A549 (cell line): ENCODE data around the gene LBHD2. TPM values are rescaled to one million over a fixed set of nuclear protein-coding genes. Genes with fewer than 3 reads are reported as not detected.

Experiments
- ATAC-seq, 2 experiments: fragments of 200-7000 bp in 1 of 2; fragments of >200 bp in 1 of 2; cut with Nextera tagmentation in 1 of 2; cut with Tn5 transposase in 1 of 2; 3 replicates each; pipeline versions ENCODE4 v1.8.0 to v1.9.1; 2018 to 2020; ENCODE audit warnings: mild to moderate bottlenecking in 1 of 2, moderate library complexity in 1 of 2
- CTCF ChIA-PET: fragments of 300-600 bp; sonication (Branson Sonifier 250); formaldehyde crosslinking; extraction: SDS; loops from one replicate; lab custom pipeline; 2021; ENCODE audit warnings: antibody characterized with exemption, inconsistent platforms; lab: Yijun Ruan, JAX
- POLR2A ChIA-PET: fragments of 350-600 bp; formaldehyde crosslinking; extraction: SDS; loops from one replicate; lab custom pipeline; 2021; ENCODE audit warnings: antibody characterized with exemption, inconsistent platforms; lab: Yijun Ruan, JAX
- DNase-seq, 2 experiments: peaks; one replicate each; pipeline versions ENCODE4 v3.0.0 to v3.0.0-alpha.2; 2011 to 2016; ENCODE audit warnings: low read depth in 1 of 2, low spot score in 1 of 2
- FAIRE-seq: peaks from 2 replicates; lab custom pipeline; 2011; peaks lifted over from hg19 to GRCh38; lab: Jason Lieb, UNC
- H3K27ac ChIP-seq, 2 experiments: fragments of >200 bp; sonication (Bioruptor Twin); formaldehyde crosslinking; 3 replicates each; pipeline ENCODE4 v1.5.1; 2016 to 2017
- H3K4me1 ChIP-seq: fragments of >200 bp; sonication (Bioruptor Twin); formaldehyde crosslinking; 3 replicates; pipeline ENCODE4 v1.6.1; 2016
- H3K4me2 ChIP-seq: fragments of >200 bp; sonication (Bioruptor Twin); formaldehyde crosslinking; 3 replicates; pipeline ENCODE4 v1.6.1; 2016
- H3K4me3 ChIP-seq: fragments of >200 bp; sonication (Bioruptor Twin); formaldehyde crosslinking; 3 replicates; pipeline ENCODE4 v1.5.1; 2016
- H3K9me3 ChIP-seq: fragments of >200 bp; sonication (Bioruptor Twin); formaldehyde crosslinking; 3 replicates; pipeline ENCODE4 v1.6.1; 2016
- CEBPB ChIP-seq, 2 experiments: fragments of >200 bp in 1 of 2; sonication (Bioruptor Twin) in 1 of 2; formaldehyde crosslinking in 1 of 2; IDR thresholded peaks; 2 replicates each; pipeline ENCODE4 v1.6.1; 2012 to 2016
- EP300 ChIP-seq, 2 experiments: fragments of >200 bp; sonication (Bioruptor Twin); formaldehyde crosslinking; IDR thresholded peaks; 2 replicates in 1 of 2; 3 replicates in 1 of 2; pipeline ENCODE4 v1.6.1; 2016 to 2017
- FOSL2 ChIP-seq, 2 experiments: fragments of 450-650 bp in 1 of 2; fragments of >200 bp in 1 of 2; sonication (Bioruptor Twin) in 1 of 2; formaldehyde crosslinking; IDR thresholded peaks; 2 replicates each; pipeline versions ENCODE4 v1.5.0 to v1.6.1; 2016 to 2020; ENCODE audit warnings: mild to moderate bottlenecking in 1 of 2, moderate library complexity in 1 of 2
- FOXS1 ChIP-seq: fragments of 250-450 bp; sonication (Bioruptor Pico); IDR thresholded peaks from 2 replicates; pipeline ENCODE4 v1.5.0; 2020; ENCODE audit warnings: mild to moderate bottlenecking, moderate library complexity
- GATA3 ChIP-seq: IDR thresholded peaks from 2 replicates; pipeline ENCODE4 v1.6.1; 2012; ENCODE audit warnings: borderline replicate concordance
- HDAC2 ChIP-seq: fragments of 200-600 bp; sonication (generic); IDR thresholded peaks from 2 replicates; pipeline ENCODE4 v1.6.1; 2016
- HEYL ChIP-seq: fragments of 250-450 bp; sonication (Bioruptor Pico); IDR thresholded peaks from 2 replicates; pipeline ENCODE4 v1.8.0; 2021; ENCODE audit warnings: mild to moderate bottlenecking, moderate library complexity
- HOXB5 ChIP-seq: fragments of 250-450 bp; sonication (Bioruptor Pico); IDR thresholded peaks from 2 replicates; pipeline ENCODE4 v1.5.0; 2020; ENCODE audit warnings: mild to moderate bottlenecking, moderate library complexity
- JUN ChIP-seq, 2 experiments: fragments of >200 bp; sonication (Bioruptor Twin); formaldehyde crosslinking; IDR thresholded peaks; 2 replicates in 1 of 2; 3 replicates in 1 of 2; pipeline ENCODE4 v1.6.1; 2016 to 2017
- JUNB ChIP-seq: fragments of >200 bp; sonication (Bioruptor Twin); formaldehyde crosslinking; IDR thresholded peaks from 2 replicates; pipeline ENCODE4 v1.6.1; 2016
- KDM1A ChIP-seq: fragments of 200-600 bp; sonication (generic); IDR thresholded peaks from 2 replicates; pipeline ENCODE4 v1.6.1; 2016; ENCODE audit warnings: low read depth, mild to moderate bottlenecking
- KDM5A ChIP-seq: fragments of 200-600 bp; sonication (generic); IDR thresholded peaks from 2 replicates; pipeline ENCODE4 v1.6.1; 2016; ENCODE audit warnings: antibody characterized with exemption, mild to moderate bottlenecking
- MAZ ChIP-seq: fragments of 150-350 bp; IDR thresholded peaks from 2 replicates; pipeline ENCODE4 v1.6.1; 2014; ENCODE audit warnings: antibody characterized with exemption, low read depth, low read length, borderline replicate concordance
- NR3C1 ChIP-seq: fragments of >200 bp; sonication (Bioruptor Twin); formaldehyde crosslinking; IDR thresholded peaks from 3 replicates; pipeline ENCODE4 v1.6.1; 2017
- POLR2A ChIP-seq: IDR thresholded peaks from 2 replicates; pipeline ENCODE4 v1.6.1; 2012; ENCODE audit warnings: mild to moderate bottlenecking, low read length
- RARB ChIP-seq: fragments of 250-450 bp; sonication (Bioruptor Pico); IDR thresholded peaks from 2 replicates; pipeline ENCODE4 v1.8.0; 2021; ENCODE audit warnings: mild to moderate bottlenecking, moderate library complexity
- RFX5 ChIP-seq: fragments of 450-650 bp; IDR thresholded peaks from 2 replicates; pipeline ENCODE4 v1.7.1; 2014; ENCODE audit warnings: antibody characterized with exemption, mild to moderate bottlenecking, moderate library complexity
- SREBF2 ChIP-seq: fragments of 450-650 bp; IDR thresholded peaks from 2 replicates; pipeline ENCODE4 v1.6.1; 2014; ENCODE audit warnings: mild to moderate bottlenecking, moderate library complexity
- TFCP2L1 ChIP-seq: fragments of 250-450 bp; sonication (Bioruptor Pico); IDR thresholded peaks from 2 replicates; pipeline ENCODE4 v1.5.0; 2021; ENCODE audit warnings: mild to moderate bottlenecking
- TP53 ChIP-seq: fragments of 250-450 bp; sonication (Bioruptor Pico); IDR thresholded peaks from 2 replicates; pipeline ENCODE4 v1.5.0; 2021; ENCODE audit warnings: mild to moderate bottlenecking, moderate library complexity
- ZC3H11A ChIP-seq: fragments of 450-650 bp; IDR thresholded peaks from 2 replicates; pipeline ENCODE4 v1.6.1; 2014; ENCODE audit warnings: antibody characterized with exemption, mild to moderate bottlenecking
- ZFP36 ChIP-seq: fragments of 450-650 bp; IDR thresholded peaks from 2 replicates; pipeline ENCODE4 v1.6.1; 2014; ENCODE audit warnings: borderline replicate concordance; ENCODE audit not compliant: partially characterized antibody
- ZNF302 ChIP-seq: fragments of 250-450 bp; sonication (Bioruptor Pico); IDR thresholded peaks from 2 replicates; pipeline ENCODE4 v1.9.0; 2021; ENCODE audit warnings: inconsistent platforms, mild to moderate bottlenecking, moderate library complexity
- ZSCAN20 ChIP-seq: fragments of 250-450 bp; sonication (Bioruptor Pico); IDR thresholded peaks from 2 replicates; pipeline ENCODE4 v1.8.0; 2022; ENCODE audit warnings: mild to moderate bottlenecking, moderate library complexity
- WGBS: methylation state at CpG from one replicate; pipeline ENCODE4 v1.1.6; 2017; ENCODE audit errors: missing lambda C conversion rate; 5-methylcytosine and 5-hydroxymethylcytosine counted together
- polyA plus RNA-seq, 4 experiments: library from polyadenylated mRNA; depleted of rRNA in 3 of 4; stranded (reverse); fragments of >200 nt; fragmentation: RNase III in 1 of 4; extraction: RNeasy Plus Mini Kit Qiagen cat#74134 plus additional on column Dnase treatment in 1 of 4; gene quantifications; 2 replicates in 3 of 4; 3 replicates in 1 of 4; pipeline ENCODE4 v1.2.3, GENCODE V29; 2011 to 2017
- TF ChIP-seq, protein P1 (sequence below): fragments of 200-600 bp; sonication (generic); IDR thresholded peaks from 2 replicates; pipeline ENCODE4 v1.6.1; 2016; ENCODE audit warnings: antibody characterized with exemption, mild to moderate bottlenecking, moderate library complexity
- TF ChIP-seq, protein P2 (sequence below): fragments of >200 bp; sonication (Bioruptor Twin); formaldehyde crosslinking; IDR thresholded peaks from 3 replicates; pipeline ENCODE4 v1.6.1; 2016
- TF ChIP-seq, protein P3 (sequence below): IDR thresholded peaks from 2 replicates; pipeline ENCODE4 v1.6.1; 2012
- TF ChIP-seq, protein P4 (sequence below): fragments of 150-350 bp; IDR thresholded peaks from 2 replicates; pipeline ENCODE4 v1.6.1; 2014; ENCODE audit warnings: low read depth, mild to moderate bottlenecking, low read length
- TF ChIP-seq, protein P5 (sequence below): fragments of 250-450 bp; sonication (Bioruptor Pico); IDR thresholded peaks from 2 replicates; pipeline ENCODE4 v1.5.0; 2020; ENCODE audit warnings: low read depth, mild to moderate bottlenecking, moderate library complexity

The LBHD2 gene
- polyA plus RNA-seq, 2 of the 4 experiments (the other 2 are of a cell fraction) = not detected

DNA sequence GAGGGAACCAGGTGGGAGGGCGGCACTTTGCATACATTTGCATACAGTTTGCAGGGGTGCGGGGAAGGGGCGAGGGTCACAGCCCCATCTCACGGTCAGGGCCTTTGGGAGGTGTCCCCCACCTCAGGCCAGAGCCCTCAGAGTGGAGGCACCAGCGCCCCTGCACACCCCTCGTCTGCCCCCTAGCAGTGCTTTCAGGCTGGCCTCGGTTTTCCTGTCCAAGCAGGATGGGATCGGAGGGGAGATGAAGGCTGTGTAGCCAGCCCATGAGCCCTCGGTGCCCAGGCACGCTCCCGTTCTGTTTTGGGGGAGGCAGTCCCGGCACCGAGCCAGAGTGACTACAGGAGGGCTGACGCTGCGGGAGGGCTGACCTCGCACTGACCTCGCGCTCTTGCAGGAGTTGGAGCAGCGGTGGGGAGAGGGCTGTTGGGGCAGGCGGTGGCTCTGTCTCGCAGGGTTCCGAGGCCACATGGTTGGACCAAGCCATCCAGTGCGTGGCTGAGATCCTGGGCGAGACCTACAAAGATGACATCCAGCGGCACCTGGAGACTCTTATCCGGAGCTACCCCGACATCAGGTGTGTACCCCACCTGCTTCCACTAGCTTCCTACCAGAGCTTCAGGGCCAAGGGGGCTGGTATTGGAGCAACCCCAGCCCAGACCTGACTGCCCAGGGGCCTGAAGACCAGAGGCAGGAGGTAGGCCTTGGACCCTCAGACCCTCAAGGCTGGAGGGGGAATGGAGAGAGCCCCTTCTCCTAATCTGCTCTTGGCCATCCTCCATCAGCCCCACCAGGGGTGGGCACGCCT, 24.1 kb downstream of the LBHD2 start (continued):
- TF ChIP-seq KDM5A (no peak), RARB (peak; percentile 76; the same call in 1 of the 2 replicates), MAZ (no peak), ZSCAN20 (CRISPR knock-in tag) (no peak), HOXB5 (CRISPR knock-in tag) (peak; percentile 18; the same call in 1 of the 2 replicates), ZNF302 (no peak), HEYL (CRISPR knock-in tag) (no peak), CEBPB (IDR thresholded peaks at IDR 0.05) (peak in 1 of 2 experiments; percentile 30; a peak in 1 of 4 replicates)
- TF ChIP-seq, protein P1, sequence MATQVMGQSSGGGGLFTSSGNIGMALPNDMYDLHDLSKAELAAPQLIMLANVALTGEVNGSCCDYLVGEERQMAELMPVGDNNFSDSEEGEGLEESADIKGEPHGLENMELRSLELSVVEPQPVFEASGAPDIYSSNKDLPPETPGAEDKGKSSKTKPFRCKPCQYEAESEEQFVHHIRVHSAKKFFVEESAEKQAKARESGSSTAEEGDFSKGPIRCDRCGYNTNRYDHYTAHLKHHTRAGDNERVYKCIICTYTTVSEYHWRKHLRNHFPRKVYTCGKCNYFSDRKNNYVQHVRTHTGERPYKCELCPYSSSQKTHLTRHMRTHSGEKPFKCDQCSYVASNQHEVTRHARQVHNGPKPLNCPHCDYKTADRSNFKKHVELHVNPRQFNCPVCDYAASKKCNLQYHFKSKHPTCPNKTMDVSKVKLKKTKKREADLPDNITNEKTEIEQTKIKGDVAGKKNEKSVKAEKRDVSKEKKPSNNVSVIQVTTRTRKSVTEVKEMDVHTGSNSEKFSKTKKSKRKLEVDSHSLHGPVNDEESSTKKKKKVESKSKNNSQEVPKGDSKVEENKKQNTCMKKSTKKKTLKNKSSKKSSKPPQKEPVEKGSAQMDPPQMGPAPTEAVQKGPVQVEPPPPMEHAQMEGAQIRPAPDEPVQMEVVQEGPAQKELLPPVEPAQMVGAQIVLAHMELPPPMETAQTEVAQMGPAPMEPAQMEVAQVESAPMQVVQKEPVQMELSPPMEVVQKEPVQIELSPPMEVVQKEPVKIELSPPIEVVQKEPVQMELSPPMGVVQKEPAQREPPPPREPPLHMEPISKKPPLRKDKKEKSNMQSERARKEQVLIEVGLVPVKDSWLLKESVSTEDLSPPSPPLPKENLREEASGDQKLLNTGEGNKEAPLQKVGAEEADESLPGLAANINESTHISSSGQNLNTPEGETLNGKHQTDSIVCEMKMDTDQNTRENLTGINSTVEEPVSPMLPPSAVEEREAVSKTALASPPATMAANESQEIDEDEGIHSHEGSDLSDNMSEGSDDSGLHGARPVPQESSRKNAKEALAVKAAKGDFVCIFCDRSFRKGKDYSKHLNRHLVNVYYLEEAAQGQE = no peak
- TF ChIP-seq, protein P2, sequence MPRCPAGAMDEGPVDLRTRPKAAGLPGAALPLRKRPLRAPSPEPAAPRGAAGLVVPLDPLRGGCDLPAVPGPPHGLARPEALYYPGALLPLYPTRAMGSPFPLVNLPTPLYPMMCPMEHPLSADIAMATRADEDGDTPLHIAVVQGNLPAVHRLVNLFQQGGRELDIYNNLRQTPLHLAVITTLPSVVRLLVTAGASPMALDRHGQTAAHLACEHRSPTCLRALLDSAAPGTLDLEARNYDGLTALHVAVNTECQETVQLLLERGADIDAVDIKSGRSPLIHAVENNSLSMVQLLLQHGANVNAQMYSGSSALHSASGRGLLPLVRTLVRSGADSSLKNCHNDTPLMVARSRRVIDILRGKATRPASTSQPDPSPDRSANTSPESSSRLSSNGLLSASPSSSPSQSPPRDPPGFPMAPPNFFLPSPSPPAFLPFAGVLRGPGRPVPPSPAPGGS = no peak

DNA sequence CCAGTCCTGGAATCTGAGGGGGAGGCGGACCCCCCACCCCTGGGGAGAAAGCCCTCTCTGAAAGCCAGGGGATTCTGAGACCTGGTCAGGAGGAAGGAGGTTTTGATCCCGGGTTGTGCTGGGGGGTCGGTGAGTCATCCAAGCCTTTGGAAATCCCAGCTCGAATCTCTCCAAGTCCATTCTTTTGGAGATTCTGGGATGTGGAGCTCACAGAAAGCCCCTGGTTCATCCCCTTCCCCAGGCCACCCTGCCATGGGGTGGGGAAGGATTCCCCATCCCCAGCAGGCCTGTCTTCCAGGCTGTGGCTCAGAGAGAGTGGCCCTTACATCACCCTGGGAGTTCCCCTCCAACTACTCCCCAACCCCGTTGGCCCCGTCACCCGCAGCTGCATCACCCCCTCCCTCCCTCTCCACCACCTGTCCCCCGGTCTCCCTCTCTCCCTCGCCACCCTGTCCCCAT, 24.8 kb downstream of the LBHD2 start:
- WGBS = 7% methylated on average over 4 of the region's 9 CpGs
- TF ChIP-seq MAZ (no peak), ZFP36 (no peak), GATA3 (no peak), CEBPB (IDR thresholded peaks at IDR 0.05) (no peak), POLR2A (no peak), KDM5A (no peak), ZC3H11A (no peak), RFX5 (no peak), KDM1A (no peak), HDAC2 (no peak), HEYL (CRISPR knock-in tag) (no peak), JUN (IDR thresholded peaks at IDR 0.05) (0 out of 5 replicates have a peak, but pooled peaks of 1 of the 2 experiments have one; percentile 18), JUNB (peak; percentile 23; the same call in 1 of the 2 replicates), TP53 (CRISPR knock-in tag) (no peak), FOSL2 (IDR thresholded peaks at IDR 0.05) (no peak), FOSL2 (CRISPR knock-in tag; IDR thresholded peaks at IDR 0.05) (peak; percentile 89), NR3C1 (no peak), EP300 (IDR thresholded peaks at IDR 0.05) (no peak; a peak in 1 of 5 replicates), FOXS1 (CRISPR knock-in tag) (no peak), TFCP2L1 (CRISPR knock-in tag) (no peak), SREBF2 (no peak), HOXB5 (CRISPR knock-in tag) (0 out of 2 replicates have a peak, but pooled peaks have one; percentile 3)
- TF ChIP-seq, protein P3, sequence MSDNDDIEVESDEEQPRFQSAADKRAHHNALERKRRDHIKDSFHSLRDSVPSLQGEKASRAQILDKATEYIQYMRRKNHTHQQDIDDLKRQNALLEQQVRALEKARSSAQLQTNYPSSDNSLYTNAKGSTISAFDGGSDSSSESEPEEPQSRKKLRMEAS = no peak
- TF ChIP-seq, protein P4, sequence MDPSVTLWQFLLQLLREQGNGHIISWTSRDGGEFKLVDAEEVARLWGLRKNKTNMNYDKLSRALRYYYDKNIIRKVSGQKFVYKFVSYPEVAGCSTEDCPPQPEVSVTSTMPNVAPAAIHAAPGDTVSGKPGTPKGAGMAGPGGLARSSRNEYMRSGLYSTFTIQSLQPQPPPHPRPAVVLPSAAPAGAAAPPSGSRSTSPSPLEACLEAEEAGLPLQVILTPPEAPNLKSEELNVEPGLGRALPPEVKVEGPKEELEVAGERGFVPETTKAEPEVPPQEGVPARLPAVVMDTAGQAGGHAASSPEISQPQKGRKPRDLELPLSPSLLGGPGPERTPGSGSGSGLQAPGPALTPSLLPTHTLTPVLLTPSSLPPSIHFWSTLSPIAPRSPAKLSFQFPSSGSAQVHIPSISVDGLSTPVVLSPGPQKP = no peak
- TF ChIP-seq, protein P5, sequence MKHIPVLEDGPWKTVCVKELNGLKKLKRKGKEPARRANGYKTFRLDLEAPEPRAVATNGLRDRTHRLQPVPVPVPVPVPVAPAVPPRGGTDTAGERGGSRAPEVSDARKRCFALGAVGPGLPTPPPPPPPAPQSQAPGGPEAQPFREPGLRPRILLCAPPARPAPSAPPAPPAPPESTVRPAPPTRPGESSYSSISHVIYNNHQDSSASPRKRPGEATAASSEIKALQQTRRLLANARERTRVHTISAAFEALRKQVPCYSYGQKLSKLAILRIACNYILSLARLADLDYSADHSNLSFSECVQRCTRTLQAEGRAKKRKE (CRISPR knock-in tag) = no peak
- TF ChIP-seq, all 56 proteins: peak for 4
- Histone ChIP-seq H3K9me3 (no peaks in the 10 kb centered on the region), H3K27ac (peak overlapping the region; percentile 94), H3K4me3 (peak overlapping the region; percentile 28), H3K4me2 (peak overlapping the region; percentile 79), H3K4me1 (peaks cover 87% of the 10 kb centered on the region)
- POLR2A ChIA-PET = interaction anchor here (0.7 to 2.3 kb wide), 2 partner anchors 12 to 14 kb away, joined by 4 to 11 read pairs; partner anchors contain the start of gene TNFAIP2
- CTCF ChIA-PET = interaction anchor here (1.0 to 2.3 kb wide), 9 partner anchors 11 to 184 kb away, joined by 3 to 16 read pairs (median 4); no protein-coding TSS in a partner anchor
- peak in 1 of 2 experiments; percentile 81 for DNase-seq
- ATAC-seq = peak; percentile 1 to 11; a peak in 3 of 6 replicates
- FAIRE-seq = no peak
